MM.1S (cell line): ENCODE data around the gene NSUN4.

Experiments used
- DNase-seq: peaks from one replicate; pipeline ENCODE4 v3.0.0-alpha.2; 2015
- H2AFZ ChIP-seq: fragments of 300-600 bp; sonication (generic); 2 replicates; pipeline ENCODE4 v1.6.0; 2016; ENCODE audit warnings: antibody characterized with exemption, low read length
- H3F3A ChIP-seq: fragments of 300-600 bp; sonication (generic); 2 replicates; pipeline ENCODE4 v1.6.1; 2016; ENCODE audit warnings: mild to moderate bottlenecking, antibody characterized with exemption, low read length, moderate library complexity, mixed read lengths; ENCODE audit not compliant: insufficient read depth
- H3K27ac ChIP-seq: fragments of 300-600 bp; sonication (generic); 2 replicates; pipeline ENCODE4 v1.5.1; 2016; ENCODE audit warnings: mild to moderate bottlenecking, low read length
- H3K27me3 ChIP-seq: fragments of 300-600 bp; sonication (generic); replicated peaks from 2 replicates; pipeline ENCODE4 v1.6.0; 2016; ENCODE audit warnings: low read length; ENCODE audit not compliant: insufficient read depth
- H3K36me3 ChIP-seq: fragments of 300-600 bp; sonication (generic); replicated peaks from 2 replicates; pipeline ENCODE4 v1.6.1; 2016; ENCODE audit warnings: mild to moderate bottlenecking, low read length, mixed read lengths; ENCODE audit not compliant: insufficient read depth
- H3K4me1 ChIP-seq: fragments of 300-600 bp; sonication (generic); 2 replicates; pipeline ENCODE4 v1.6.1; 2016; ENCODE audit warnings: low read length, mixed read lengths
- H3K4me2 ChIP-seq: fragments of 300-600 bp; sonication (generic); 2 replicates; pipeline ENCODE4 v1.6.0; 2016; ENCODE audit warnings: low read depth, low read length
- H3K4me3 ChIP-seq: fragments of 300-600 bp; sonication (generic); 2 replicates; pipeline ENCODE4 v1.5.1; 2016; ENCODE audit warnings: low read length, mixed read lengths
- H3K79me2 ChIP-seq: fragments of 300-600 bp; sonication (generic); 2 replicates; pipeline ENCODE4 v1.6.1; 2016; ENCODE audit warnings: mixed run types, low read length, mixed read lengths
- H3K9ac ChIP-seq: fragments of 300-600 bp; sonication (generic); 2 replicates; pipeline ENCODE4 v1.6.1; 2016; ENCODE audit warnings: low read length, mixed read lengths
- H3K9me2 ChIP-seq: fragments of 300-600 bp; sonication (generic); replicated peaks from 2 replicates; pipeline ENCODE4 v1.6.1; 2016; ENCODE audit warnings: mild to moderate bottlenecking, low read length, mixed read lengths; ENCODE audit not compliant: insufficient read depth
- H3K9me3 ChIP-seq: fragments of 300-600 bp; sonication (generic); replicated peaks from 2 replicates; pipeline ENCODE4 v1.6.1; 2016; ENCODE audit warnings: mild to moderate bottlenecking, low read length, mixed read lengths; ENCODE audit not compliant: insufficient read depth
- H4K20me1 ChIP-seq: fragments of 300-600 bp; sonication (generic); 2 replicates; pipeline ENCODE4 v1.6.1; 2016; ENCODE audit warnings: mild to moderate bottlenecking, low read length, moderate library complexity, mixed read lengths; ENCODE audit not compliant: insufficient read depth
- EZH2 ChIP-seq: fragments of 300-600 bp; sonication (generic); optimal IDR thresholded peaks from 2 replicates; pipeline ENCODE3; 2017; ENCODE audit warnings: low read depth, mild to moderate bottlenecking, antibody characterized with exemption, low read length, mixed read lengths
- EZH2phosphoT487 ChIP-seq: fragments of 300-600 bp; sonication (generic); IDR thresholded peaks from 2 replicates; pipeline ENCODE4 v1.6.1; 2018; ENCODE audit warnings: antibody characterized with exemption, low read length
- TF ChIP-seq, protein P1 (sequence below): fragments of 300-600 bp; sonication (generic); IDR thresholded peaks from 2 replicates; pipeline ENCODE4 v1.5.1; 2016; ENCODE audit warnings: antibody characterized with exemption, low read length, mixed read lengths

NSUN4 gene

GRCh38 chr1:46409063-46409372, 68.4 kb downstream of the NSUN4 start:
- no peaks in the 10 kb centered on the region for H3K36me3 ChIP-seq
- no peaks in the 10 kb centered on the region for H3K27me3 ChIP-seq
- no peaks in the 10 kb centered on the region for H3K4me1 ChIP-seq
- no peaks in the 10 kb centered on the region for H3K9me3 ChIP-seq
- no peaks in the 10 kb centered on the region for H4K20me1 ChIP-seq
- no peak for DNase-seq
- TF ChIP-seq EZH2 (no peak), EZH2phosphoT487 (no peak)
- TF ChIP-seq, protein P1, sequence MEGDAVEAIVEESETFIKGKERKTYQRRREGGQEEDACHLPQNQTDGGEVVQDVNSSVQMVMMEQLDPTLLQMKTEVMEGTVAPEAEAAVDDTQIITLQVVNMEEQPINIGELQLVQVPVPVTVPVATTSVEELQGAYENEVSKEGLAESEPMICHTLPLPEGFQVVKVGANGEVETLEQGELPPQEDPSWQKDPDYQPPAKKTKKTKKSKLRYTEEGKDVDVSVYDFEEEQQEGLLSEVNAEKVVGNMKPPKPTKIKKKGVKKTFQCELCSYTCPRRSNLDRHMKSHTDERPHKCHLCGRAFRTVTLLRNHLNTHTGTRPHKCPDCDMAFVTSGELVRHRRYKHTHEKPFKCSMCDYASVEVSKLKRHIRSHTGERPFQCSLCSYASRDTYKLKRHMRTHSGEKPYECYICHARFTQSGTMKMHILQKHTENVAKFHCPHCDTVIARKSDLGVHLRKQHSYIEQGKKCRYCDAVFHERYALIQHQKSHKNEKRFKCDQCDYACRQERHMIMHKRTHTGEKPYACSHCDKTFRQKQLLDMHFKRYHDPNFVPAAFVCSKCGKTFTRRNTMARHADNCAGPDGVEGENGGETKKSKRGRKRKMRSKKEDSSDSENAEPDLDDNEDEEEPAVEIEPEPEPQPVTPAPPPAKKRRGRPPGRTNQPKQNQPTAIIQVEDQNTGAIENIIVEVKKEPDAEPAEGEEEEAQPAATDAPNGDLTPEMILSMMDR, result no peak
- H2AFZ ChIP-seq, result no peak overlapping the region
- H3F3A ChIP-seq, result no peaks in the 10 kb centered on the region
- H3K27ac ChIP-seq, result no peak overlapping the region
- H3K79me2 ChIP-seq, result no peaks in the 10 kb centered on the region
- no peak overlapping the region for H3K9ac ChIP-seq
- H3K9me2 ChIP-seq, result no peaks in the 10 kb centered on the region
- no peak overlapping the region for H3K4me2 ChIP-seq
- no peak overlapping the region for H3K4me3 ChIP-seq

DNA sequence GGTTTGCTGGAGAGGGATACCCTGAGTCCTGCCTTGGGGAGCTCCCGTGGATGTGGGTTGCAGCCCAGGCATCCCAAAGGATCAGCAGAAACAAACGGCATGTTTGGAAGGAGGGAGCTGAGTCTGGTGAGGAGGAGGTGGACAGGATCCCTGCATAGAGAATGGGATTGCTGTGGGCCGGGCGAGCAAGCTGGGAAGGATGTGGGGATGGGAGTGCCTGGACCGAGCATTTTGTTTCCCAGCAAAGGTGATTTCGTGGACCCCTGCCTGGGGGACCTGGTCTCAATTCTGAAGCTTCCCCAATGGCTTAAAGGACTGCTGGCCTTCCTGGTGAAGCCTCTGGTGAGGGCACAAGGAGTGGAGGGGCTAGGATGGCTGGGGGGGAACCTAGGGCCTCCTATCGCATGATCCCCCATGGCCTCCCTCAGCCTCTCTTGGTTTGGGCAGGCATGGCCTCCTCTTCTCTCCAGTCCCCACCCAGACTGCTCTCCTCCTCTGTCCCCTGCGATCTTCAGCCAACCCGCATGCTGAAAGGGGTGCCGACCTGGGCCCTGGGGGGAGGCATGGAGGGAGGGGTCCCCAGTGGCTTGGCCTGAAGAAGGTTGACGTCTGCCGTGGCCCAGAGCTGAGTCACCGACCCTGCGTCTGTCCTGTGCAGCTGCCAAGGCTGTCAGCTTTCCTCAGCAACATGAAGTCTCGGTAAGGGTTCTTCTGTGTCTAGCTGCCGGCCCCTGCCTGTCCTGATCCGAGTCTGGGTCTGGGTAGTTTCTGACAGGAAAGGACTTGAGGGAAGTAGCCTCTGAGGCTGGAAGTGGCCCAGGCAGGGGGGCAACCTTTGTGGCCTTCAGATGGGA, 69.8 kb downstream of the NSUN4 start:
- Histone ChIP-seq H3K4me1 (no peaks in the 10 kb centered on the region), H2AFZ (no peak overlapping the region), H3K9me2 (no peaks in the 10 kb centered on the region), H3K27me3 (no peaks in the 10 kb centered on the region), H3K9me3 (no peaks in the 10 kb centered on the region), H3F3A (no peaks in the 10 kb centered on the region), H3K27ac (no peak overlapping the region), H3K79me2 (no peaks in the 10 kb centered on the region), H3K36me3 (no peaks in the 10 kb centered on the region), H3K4me3 (no peak overlapping the region), H4K20me1 (no peaks in the 10 kb centered on the region), H3K9ac (no peak overlapping the region), H3K4me2 (no peak overlapping the region)
- no peak for DNase-seq
- no peak for TF ChIP-seq EZH2phosphoT487
- TF ChIP-seq, protein P1, result no peak
- TF ChIP-seq EZH2, result no peak

DNA sequence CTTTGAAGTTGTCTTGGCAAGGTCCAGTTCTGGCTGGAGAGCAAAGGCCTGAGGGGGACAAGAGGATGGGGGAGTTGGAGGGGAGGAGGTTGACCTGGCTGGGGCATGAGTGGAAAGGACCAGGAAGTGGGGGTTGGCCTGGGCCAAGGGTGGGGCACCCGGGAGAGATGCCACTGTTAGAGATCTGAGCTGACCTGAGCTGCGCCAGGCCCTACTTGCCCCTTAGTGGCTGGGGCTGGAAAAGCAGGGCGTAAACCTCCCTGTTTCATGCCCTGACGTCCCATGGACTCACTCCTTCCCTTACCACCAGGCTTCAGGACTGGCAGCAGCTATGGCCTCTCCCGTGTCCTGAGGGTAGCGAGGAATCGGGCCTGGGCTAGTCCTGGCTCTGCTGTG, 70.4 kb downstream of the NSUN4 start:
- DNase-seq, result no peak
- TF ChIP-seq, protein P1, result no peak
- TF ChIP-seq EZH2 (no peak), EZH2phosphoT487 (no peak)
- Histone ChIP-seq H3K79me2 (no peaks in the 10 kb centered on the region), H3K9ac (no peak overlapping the region), H3K4me2 (no peak overlapping the region), H2AFZ (no peak overlapping the region), H3K27ac (no peak overlapping the region), H3K9me2 (no peaks in the 10 kb centered on the region), H3K27me3 (no peaks in the 10 kb centered on the region), H3F3A (no peaks in the 10 kb centered on the region), H3K9me3 (no peaks in the 10 kb centered on the region), H4K20me1 (no peaks in the 10 kb centered on the region), H3K36me3 (no peaks in the 10 kb centered on the region), H3K4me3 (no peak overlapping the region), H3K4me1 (no peaks in the 10 kb centered on the region)
